Neuronal stem cell (in vitro differentiated cells): Measurements from ENCODE around the gene RSPRY1.
"Not testable (repeated sequence)": the region's sequence is repeated elsewhere in the genome, so short reads cannot be mapped to it uniquely, and the experiment has no call there.

Experiments used
- DNase-seq: peaks from one replicate; pipeline ENCODE4 v3.0.0-alpha.2; 2013; ENCODE audit warnings: low spot score
- H2AFZ ChIP-seq: one replicate; pipeline ENCODE4 v1.6.1; 2013; ENCODE audit warnings: mild to moderate bottlenecking, low read length, inconsistent platforms
- H2AK5ac ChIP-seq: 2 replicates; pipeline ENCODE4 v1.6.1; 2013; ENCODE audit warnings: low read depth, mild to moderate bottlenecking, inconsistent platforms, low read length, moderate library complexity, mixed read lengths
- H2BK120ac ChIP-seq: 2 replicates; pipeline ENCODE4 v1.6.1; 2013; ENCODE audit warnings: low read depth, mild to moderate bottlenecking, inconsistent platforms, low read length, moderate library complexity, mixed read lengths
- H2BK12ac ChIP-seq: one replicate; pipeline ENCODE4 v1.6.1; 2013; ENCODE audit warnings: low read length, inconsistent platforms
- H2BK15ac ChIP-seq: 2 replicates; pipeline ENCODE4 v1.6.1; 2013; ENCODE audit warnings: mild to moderate bottlenecking, low read length, inconsistent platforms, mixed read lengths
- H2BK5ac ChIP-seq: one replicate; pipeline ENCODE4 v1.6.1; 2013; ENCODE audit warnings: inconsistent platforms, mild to moderate bottlenecking, low read length, moderate library complexity
- H3K14ac ChIP-seq: one replicate; pipeline ENCODE4 v1.6.1; 2013; ENCODE audit warnings: low read length, inconsistent platforms
- H3K18ac ChIP-seq: 2 replicates; pipeline ENCODE4 v1.6.1; 2013; ENCODE audit warnings: low read length, inconsistent platforms
- H3K23ac ChIP-seq: 2 replicates; pipeline ENCODE4 v1.6.1; 2013; ENCODE audit warnings: low read depth, mild to moderate bottlenecking, mixed read lengths, low read length, inconsistent platforms; ENCODE audit not compliant: poor library complexity
- H3K27ac ChIP-seq: replicated peaks from 3 replicates; pipeline ENCODE4 v1.5.1; 2013; ENCODE audit warnings: low read length, inconsistent platforms
- H3K27me3 ChIP-seq, 3 experiments: 2 replicates each; pipeline ENCODE4 v1.6.1; 2013; ENCODE audit warnings: low read length in 3 of 3, mild to moderate bottlenecking in 2 of 3, inconsistent platforms in 1 of 3, low read depth in 1 of 3, mixed read lengths in 1 of 3, moderate library complexity in 1 of 3; ENCODE audit not compliant: control insufficient read depth in 3 of 3, insufficient read depth in 3 of 3
- H3K36me3 ChIP-seq, 2 donors: replicated peaks in 1 of 2; 2 replicates each; pipeline ENCODE4 v1.6.1; 2013; ENCODE audit warnings: low read length in 2 of 2; ENCODE audit not compliant: control insufficient read depth in 2 of 2, insufficient read depth in 2 of 2
- H3K4ac ChIP-seq: 2 replicates; pipeline ENCODE4 v1.6.1; 2013; ENCODE audit warnings: inconsistent platforms, mild to moderate bottlenecking, low read length, moderate library complexity
- H3K4me1 ChIP-seq, 2 donors: 1 replicate in 1 of 2; 2 replicates in 1 of 2; pipeline ENCODE4 v1.6.1; 2013; ENCODE audit warnings: low read length in 2 of 2, low read depth in 1 of 2; ENCODE audit not compliant: control insufficient read depth in 2 of 2, insufficient read depth in 1 of 2
- H3K4me2 ChIP-seq: one replicate; pipeline ENCODE4 v1.6.1; 2013; ENCODE audit warnings: mild to moderate bottlenecking, low read length, inconsistent platforms; ENCODE audit not compliant: insufficient read depth, poor library complexity, severe bottlenecking
- H3K4me3 ChIP-seq, 2 donors: 2 replicates each; pipeline ENCODE4 v1.5.1; 2013; ENCODE audit warnings: low read length in 2 of 2, mild to moderate bottlenecking in 2 of 2, inconsistent platforms in 1 of 2, moderate library complexity in 1 of 2
- H3K79me1 ChIP-seq: one replicate; pipeline ENCODE4 v1.6.1; 2013; ENCODE audit warnings: low read depth, mild to moderate bottlenecking, inconsistent platforms, low read length, moderate library complexity
- H3K9ac ChIP-seq: one replicate; pipeline ENCODE4 v1.6.1; 2013; ENCODE audit warnings: mild to moderate bottlenecking, low read depth, low read length, inconsistent platforms; ENCODE audit not compliant: poor library complexity
- H3K9me3 ChIP-seq, 2 donors: replicated peaks in 1 of 2; 2 replicates each; pipeline versions ENCODE3 to v1.6.1; 2013; ENCODE audit warnings: low read length in 2 of 2, mild to moderate bottlenecking in 2 of 2, inconsistent platforms in 1 of 2, low read depth in 1 of 2, mixed read lengths in 1 of 2, moderate library complexity in 1 of 2; ENCODE audit not compliant: control insufficient read depth in 2 of 2, insufficient read depth in 1 of 2
- H4K8ac ChIP-seq: one replicate; pipeline ENCODE4 v1.6.1; 2013; ENCODE audit warnings: low read depth, mild to moderate bottlenecking, inconsistent platforms, low read length, moderate library complexity
- H4K91ac ChIP-seq: one replicate; pipeline ENCODE4 v1.6.1; 2013; ENCODE audit warnings: low read length, low read depth, mild to moderate bottlenecking, inconsistent platforms; ENCODE audit not compliant: poor library complexity
- WGBS, 2 donors: extraction: QIAGEN DNeasy Blood & Tissue Kit; methylation state at CpG; one replicate each; pipeline ENCODE4 v1.1.7; 2013; ENCODE audit warnings: missing lambda C conversion rate in 2 of 2, mixed read lengths in 1 of 2; ENCODE audit not compliant: insufficient read length in 2 of 2, insufficient replicate concordance in 1 of 2; ENCODE audit errors: extremely low coverage in 2 of 2; 5-methylcytosine and 5-hydroxymethylcytosine counted together

RSPRY1 gene

DNA sequence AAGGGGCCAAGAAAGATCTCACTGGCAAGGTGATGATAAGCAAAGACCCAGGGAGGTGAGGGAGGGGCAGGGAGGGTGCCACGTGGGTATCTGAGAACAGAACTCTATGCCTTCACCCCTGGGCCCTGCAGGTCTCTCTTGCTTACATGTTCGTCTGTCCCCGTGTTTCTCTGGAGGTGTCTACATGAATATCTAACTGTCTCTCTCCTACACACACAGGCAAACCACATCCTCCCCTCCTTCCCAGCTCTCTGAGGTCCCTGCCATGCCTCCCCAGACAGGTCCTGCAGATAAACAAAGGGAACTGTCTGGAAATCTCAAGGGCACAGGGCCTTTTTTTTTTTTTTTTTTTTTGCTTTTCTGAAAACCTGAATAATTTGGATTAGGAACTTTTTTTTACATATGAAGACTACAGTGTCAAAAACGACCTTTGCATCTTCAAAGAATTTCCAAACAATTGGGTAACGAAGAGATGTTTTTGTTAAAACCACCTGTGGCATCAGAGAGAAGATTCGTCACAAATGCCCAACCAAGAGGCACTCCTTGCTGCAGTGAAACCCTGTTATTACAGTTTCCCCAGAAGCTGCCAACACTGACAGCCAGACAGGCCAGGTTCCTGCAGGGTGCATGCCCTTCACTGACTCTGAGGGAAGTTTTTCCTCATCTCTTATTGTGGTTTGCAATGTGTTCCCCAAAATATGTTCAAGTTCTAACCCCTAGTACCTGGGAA, 80.6 kb downstream of the RSPRY1 start:
- no peak for DNase-seq
- H3K4me2 ChIP-seq, result no peak overlapping the region
- H2BK12ac ChIP-seq, result no peak overlapping the region
- H2AK5ac ChIP-seq, result peak overlapping the region; percentile 0
- H3K27me3 ChIP-seq, result no peaks in the 10 kb centered on the region
- H3K4me1 ChIP-seq, result peaks cover 10 to 20% of the 10 kb centered on the region in 2 donors
- no peak overlapping the region for H4K8ac ChIP-seq
- H3K9me3 ChIP-seq, result no peaks in the 10 kb centered on the region
- H3K23ac ChIP-seq, result no peak overlapping the region
- H2BK15ac ChIP-seq, result peak overlapping the region; percentile 61
- no peaks in the 10 kb centered on the region for H3K36me3 ChIP-seq
- H2BK120ac ChIP-seq, result no peak overlapping the region
- H3K27ac ChIP-seq, result no peak overlapping the region
- H3K9ac ChIP-seq, result no peak overlapping the region
- no CpG with 5 or more reads among the region's 6 CpGs for WGBS, 2 donors
- H3K4me3 ChIP-seq, result no peak overlapping the region
- no peak overlapping the region for H3K4ac ChIP-seq
- H3K14ac ChIP-seq, result no peak overlapping the region
- H3K18ac ChIP-seq, result peak overlapping the region; percentile 78
- H2BK5ac ChIP-seq, result no peak overlapping the region
- H4K91ac ChIP-seq, result no peak overlapping the region
- no peaks in the 10 kb centered on the region for H3K79me1 ChIP-seq
- peak overlapping the region; percentile 28 for H2AFZ ChIP-seq

DNA sequence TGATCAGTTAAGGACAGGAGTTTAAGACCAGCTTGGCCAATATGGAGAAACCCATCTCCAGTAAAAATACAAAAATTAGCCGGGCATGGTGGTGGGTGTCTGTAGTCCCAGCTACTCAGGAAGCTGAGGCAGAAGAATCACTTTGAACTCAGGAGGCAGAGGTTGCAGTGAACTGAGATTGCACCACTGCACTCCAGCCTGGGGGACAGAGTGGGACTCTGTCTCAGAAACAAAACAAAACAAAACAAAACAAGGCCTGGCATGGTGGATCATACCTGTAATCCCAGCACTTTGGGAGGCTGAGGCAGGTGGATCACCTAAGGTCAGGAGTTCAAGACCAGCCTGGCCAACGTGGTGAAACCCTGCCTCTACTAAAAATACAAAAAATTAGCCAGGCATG, 81.2 kb downstream of the RSPRY1 start:
- H4K91ac ChIP-seq, H3K4me2 ChIP-seq, H4K8ac ChIP-seq, H3K79me1 ChIP-seq, H3K9ac ChIP-seq, H3K36me3 ChIP-seq, H3K27me3 ChIP-seq, H3K9me3 ChIP-seq, H2BK15ac ChIP-seq, H3K4ac ChIP-seq, H2BK120ac ChIP-seq, DNase-seq, H2BK12ac ChIP-seq, H3K23ac ChIP-seq, H3K18ac ChIP-seq, H3K14ac ChIP-seq, H3K4me3 ChIP-seq, H2BK5ac ChIP-seq, H2AK5ac ChIP-seq, H3K27ac ChIP-seq, H2AFZ ChIP-seq: not testable (repeated sequence)
- no CpG with 5 or more reads among the region's 2 CpGs for WGBS, 2 donors
- H3K4me1 ChIP-seq, result peaks cover 10 to 20% of the 10 kb centered on the region in 2 donors

DNA sequence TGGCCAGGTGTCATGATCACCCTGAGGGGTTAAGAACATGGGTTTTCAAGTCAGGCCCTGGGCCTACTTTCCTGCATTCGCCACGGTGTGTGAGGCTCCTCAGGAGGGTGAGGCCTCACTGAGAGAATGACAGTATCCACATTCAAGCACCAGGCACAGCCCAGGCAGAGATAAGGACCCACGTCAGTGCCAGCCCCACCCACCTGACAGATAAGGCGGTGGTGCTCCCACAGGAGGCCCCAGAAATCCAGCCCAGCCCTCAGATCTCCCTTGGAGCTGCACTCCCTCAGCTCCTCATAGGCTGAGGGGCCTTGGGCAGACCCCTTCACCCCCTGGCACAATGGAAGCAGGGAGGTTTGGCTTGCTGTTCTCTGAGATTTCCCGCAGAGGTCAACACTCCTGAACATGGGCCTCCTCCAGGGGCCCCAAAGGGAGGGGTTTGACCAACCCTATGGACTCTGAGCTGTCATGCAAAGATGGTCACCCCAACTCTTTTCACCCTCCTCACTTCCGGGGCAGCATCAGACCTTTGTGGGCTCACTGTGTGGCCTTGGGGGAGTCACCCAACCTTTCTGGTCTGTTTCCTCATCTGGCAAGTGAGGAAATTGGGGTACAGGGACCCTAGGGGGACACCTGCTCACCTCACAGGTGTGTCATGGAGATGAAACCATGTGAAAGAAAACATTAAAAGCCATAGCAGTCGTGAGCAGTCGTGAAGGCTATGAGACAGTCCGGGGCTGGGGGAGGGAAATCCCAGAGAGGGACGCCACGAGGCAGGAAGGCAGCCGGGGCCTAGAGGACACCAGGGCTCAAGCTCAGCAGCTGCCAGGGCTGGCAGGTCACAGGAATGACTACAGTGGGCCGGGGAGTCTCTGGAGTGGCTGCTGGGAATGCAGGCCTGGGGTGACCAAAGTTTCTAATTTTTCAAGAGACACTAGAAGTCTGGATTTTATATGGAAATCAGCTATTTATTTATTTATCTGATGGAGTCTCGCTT, 83.0 kb downstream of the RSPRY1 start:
- Histone ChIP-seq H3K4me2 (no peak overlapping the region), H3K27ac (no peak overlapping the region), H3K18ac (peak overlapping the region; percentile 78), H4K91ac (no peak overlapping the region), H3K4me1 (peaks cover 12 to 26% of the 10 kb centered on the region in 2 donors), H2BK5ac (peak overlapping the region; percentile 77), H3K9ac (no peak overlapping the region), H3K4me3 (no peak overlapping the region), H2BK12ac (peak overlapping the region; percentile 53), H2BK15ac (peak overlapping the region; percentile 86), H4K8ac (peak overlapping the region; percentile 72), H3K79me1 (no peaks in the 10 kb centered on the region), H3K36me3 (no peaks in the 10 kb centered on the region), H3K14ac (no peak overlapping the region), H2AFZ (peak overlapping the region; percentile 23), H3K9me3 (no peaks in the 10 kb centered on the region), H3K23ac (no peak overlapping the region), H2AK5ac (peak overlapping the region; percentile 3), H3K27me3 (no peaks in the 10 kb centered on the region), H3K4ac (no peak overlapping the region), H2BK120ac (peak overlapping the region; percentile 87)
- no peak for DNase-seq
- WGBS, 2 donors, result no CpG with 5 or more reads among the region's 14 CpGs
